DOHH2 (cell line): Measurements from ENCODE around the gene GPR33.

Experiments
- EZH2phosphoT487 ChIP-seq: fragments of 200-600 bp; sonication (generic); IDR thresholded peaks from 2 replicates; pipeline ENCODE4 v1.6.1; 2017; ENCODE audit warnings: borderline replicate concordance, mild to moderate bottlenecking, antibody characterized with exemption, low read length, moderate library complexity, mixed read lengths
- TF ChIP-seq, protein P1 (sequence below): fragments of 200-600 bp; sonication (generic); IDR thresholded peaks from one replicate; pipeline ENCODE4 v1.5.1; 2014; ENCODE audit warnings: antibody characterized with exemption, mild to moderate bottlenecking, low read depth, low read length; ENCODE audit not compliant: poor library complexity, severe bottlenecking

DNA sequence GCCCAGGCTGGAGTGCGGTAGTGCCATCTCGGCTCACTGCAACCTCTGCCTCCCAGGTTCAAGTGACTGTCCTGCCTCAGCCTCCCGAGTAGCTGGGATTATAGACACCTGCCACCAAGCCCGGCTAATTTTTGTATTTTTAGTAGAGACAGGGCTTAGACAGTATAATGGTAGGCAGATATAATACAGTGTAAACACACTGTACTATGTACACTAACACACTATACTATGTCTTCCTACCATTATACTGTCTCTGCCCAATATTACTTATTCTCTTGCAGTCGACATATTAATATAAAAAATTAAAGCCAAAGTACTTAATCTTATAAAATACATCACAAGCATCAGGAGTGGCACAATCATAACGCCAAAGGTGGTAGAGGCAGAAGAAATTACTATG is 45.6 kb downstream of the GPR33 start:
- TF ChIP-seq, protein P1, sequence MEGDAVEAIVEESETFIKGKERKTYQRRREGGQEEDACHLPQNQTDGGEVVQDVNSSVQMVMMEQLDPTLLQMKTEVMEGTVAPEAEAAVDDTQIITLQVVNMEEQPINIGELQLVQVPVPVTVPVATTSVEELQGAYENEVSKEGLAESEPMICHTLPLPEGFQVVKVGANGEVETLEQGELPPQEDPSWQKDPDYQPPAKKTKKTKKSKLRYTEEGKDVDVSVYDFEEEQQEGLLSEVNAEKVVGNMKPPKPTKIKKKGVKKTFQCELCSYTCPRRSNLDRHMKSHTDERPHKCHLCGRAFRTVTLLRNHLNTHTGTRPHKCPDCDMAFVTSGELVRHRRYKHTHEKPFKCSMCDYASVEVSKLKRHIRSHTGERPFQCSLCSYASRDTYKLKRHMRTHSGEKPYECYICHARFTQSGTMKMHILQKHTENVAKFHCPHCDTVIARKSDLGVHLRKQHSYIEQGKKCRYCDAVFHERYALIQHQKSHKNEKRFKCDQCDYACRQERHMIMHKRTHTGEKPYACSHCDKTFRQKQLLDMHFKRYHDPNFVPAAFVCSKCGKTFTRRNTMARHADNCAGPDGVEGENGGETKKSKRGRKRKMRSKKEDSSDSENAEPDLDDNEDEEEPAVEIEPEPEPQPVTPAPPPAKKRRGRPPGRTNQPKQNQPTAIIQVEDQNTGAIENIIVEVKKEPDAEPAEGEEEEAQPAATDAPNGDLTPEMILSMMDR: no peak
- no peak for TF ChIP-seq EZH2phosphoT487
